Upper lobe of left lung (tissue), 4 donors: ENCODE results near the gene ZFHX3.

Source experiments
- EP300 ChIP-seq, 4 donors: sonication (generic); formaldehyde crosslinking; IDR thresholded peaks; one replicate each; pipeline ENCODE4 v1.5.1; 2017; ENCODE audit warnings: antibody characterized with exemption in 4 of 4, control low read depth in 2 of 4
- POLR2A ChIP-seq, 4 donors: fragments of 450-650 bp; IDR thresholded peaks; one replicate each; pipeline ENCODE4 v1.5.1; 2016 to 2017; ENCODE audit warnings: antibody characterized with exemption in 4 of 4, mild to moderate bottlenecking in 2 of 4
- POLR2AphosphoS5 ChIP-seq, 2 donors: sonication (generic); formaldehyde crosslinking; IDR thresholded peaks; one replicate each; pipeline ENCODE4 v1.5.1; 2017; ENCODE audit warnings: antibody characterized with exemption in 2 of 2
- TF ChIP-seq, protein P1 (sequence below), 6 experiments: fragments of 450-650 bp in 4 of 6; fragments of 200-600 bp in 2 of 6; sonication (generic) in 2 of 6; IDR thresholded peaks; one replicate each; pipeline ENCODE4 v1.5.1; 2016 to 2019; ENCODE audit warnings: antibody characterized with exemption in 6 of 6

DNA sequence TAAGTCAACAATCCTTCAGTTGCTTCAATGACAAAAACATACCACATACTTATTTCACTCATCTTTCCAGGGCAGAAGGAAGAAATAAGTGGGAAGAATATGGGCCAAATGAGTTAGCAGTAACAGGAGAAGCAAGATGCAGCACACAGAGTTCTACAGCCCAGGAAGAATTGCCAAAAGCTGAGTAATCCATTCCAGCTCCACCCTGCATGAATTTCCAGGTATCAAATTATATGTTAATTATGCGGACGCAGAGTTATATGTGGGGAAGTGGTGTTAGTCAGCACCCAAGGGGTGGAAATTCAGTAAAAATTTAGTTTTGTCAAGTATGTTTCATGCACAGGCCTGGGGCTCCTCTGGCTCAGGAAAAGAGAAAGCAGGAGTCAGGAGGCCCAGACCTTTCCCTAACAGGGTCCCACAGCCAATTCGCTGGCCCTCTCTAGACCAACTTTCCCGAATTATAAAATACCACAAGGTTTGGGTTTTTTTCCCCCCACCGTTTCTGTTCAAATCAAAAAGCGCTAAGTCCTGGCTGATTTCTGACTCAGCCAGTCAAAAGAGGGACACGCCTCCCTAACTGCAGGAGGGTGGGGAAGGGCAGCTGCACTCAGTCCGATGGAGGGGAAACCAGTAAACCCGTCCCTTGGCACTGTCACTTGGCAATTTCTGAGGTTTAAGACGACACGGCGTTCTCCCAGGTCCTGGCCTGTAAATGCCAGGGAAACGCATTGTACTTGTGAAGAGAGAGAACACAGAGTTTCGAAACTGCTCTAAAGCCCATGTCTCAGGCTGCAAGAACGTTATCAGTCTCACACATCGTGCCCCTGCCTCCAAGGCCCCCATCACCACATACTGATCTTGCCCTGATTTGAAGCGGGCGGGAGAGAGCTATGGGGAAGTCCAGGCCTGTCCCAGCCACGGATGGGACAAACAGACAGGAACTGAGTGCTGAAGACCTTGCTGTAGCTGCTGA is 58.1 kb downstream of the ZFHX3 start:
- no peak for TF ChIP-seq POLR2A (IDR thresholded peaks at IDR 0.05)
- TF ChIP-seq, protein P1, sequence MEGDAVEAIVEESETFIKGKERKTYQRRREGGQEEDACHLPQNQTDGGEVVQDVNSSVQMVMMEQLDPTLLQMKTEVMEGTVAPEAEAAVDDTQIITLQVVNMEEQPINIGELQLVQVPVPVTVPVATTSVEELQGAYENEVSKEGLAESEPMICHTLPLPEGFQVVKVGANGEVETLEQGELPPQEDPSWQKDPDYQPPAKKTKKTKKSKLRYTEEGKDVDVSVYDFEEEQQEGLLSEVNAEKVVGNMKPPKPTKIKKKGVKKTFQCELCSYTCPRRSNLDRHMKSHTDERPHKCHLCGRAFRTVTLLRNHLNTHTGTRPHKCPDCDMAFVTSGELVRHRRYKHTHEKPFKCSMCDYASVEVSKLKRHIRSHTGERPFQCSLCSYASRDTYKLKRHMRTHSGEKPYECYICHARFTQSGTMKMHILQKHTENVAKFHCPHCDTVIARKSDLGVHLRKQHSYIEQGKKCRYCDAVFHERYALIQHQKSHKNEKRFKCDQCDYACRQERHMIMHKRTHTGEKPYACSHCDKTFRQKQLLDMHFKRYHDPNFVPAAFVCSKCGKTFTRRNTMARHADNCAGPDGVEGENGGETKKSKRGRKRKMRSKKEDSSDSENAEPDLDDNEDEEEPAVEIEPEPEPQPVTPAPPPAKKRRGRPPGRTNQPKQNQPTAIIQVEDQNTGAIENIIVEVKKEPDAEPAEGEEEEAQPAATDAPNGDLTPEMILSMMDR (IDR thresholded peaks at IDR 0.05), result no peak
- TF ChIP-seq POLR2AphosphoS5 (IDR thresholded peaks at IDR 0.05), result peak in 1 of 2 donors; percentile 91
- peak in 2 of 4 donors; percentile 95 to 96 for TF ChIP-seq EP300 (IDR thresholded peaks at IDR 0.05)
